ENCODE data around the gene SUPV3L1.
"Not testable (repeated sequence)": the region's sequence is repeated elsewhere in the genome, so short reads cannot be mapped to it uniquely, and the experiment has no call there.

The SUPV3L1 gene

GRCh38 chr10:69232736-69233480, 52.9 kb downstream of the SUPV3L1 start:
- DNase-seq = no peak

- no peak for DNase-seq
Measured at GRCh38 chr10:69234447-69234846, 54.4 kb downstream of the SUPV3L1 start.

- peak; percentile 92 for DNase-seq
Measured at GRCh38 chr10:69237528-69238159, 57.6 kb downstream of the SUPV3L1 start.

GRCh38 chr10:69239136-69239535, 59.1 kb downstream of the SUPV3L1 start:
- no peak for DNase-seq

- DNase-seq = no peak
Measured at GRCh38 chr10:69239816-69240434, 59.9 kb downstream of the SUPV3L1 start.

- DNase-seq = no peak
Measured at GRCh38 chr10:69240455-69240854, 60.4 kb downstream of the SUPV3L1 start.

- no peak for DNase-seq
Measured at GRCh38 chr10:69241575-69241974, 61.5 kb downstream of the SUPV3L1 start.

- no peak for DNase-seq
Measured at GRCh38 chr10:69242040-69242851, 62.2 kb downstream of the SUPV3L1 start.

- DNase-seq = no peak
Measured at GRCh38 chr10:69242852-69243212, 62.8 kb downstream of the SUPV3L1 start.

- no peak for DNase-seq
Measured at GRCh38 chr10:69243817-69244216, 63.8 kb downstream of the SUPV3L1 start.

GRCh38 chr10:69246036-69246435, 66.0 kb downstream of the SUPV3L1 start:
- DNase-seq = no peak

- DNase-seq = no peak
Measured at GRCh38 chr10:69246581-69247312, 66.7 kb downstream of the SUPV3L1 start.

GRCh38 chr10:69247313-69247710, 67.3 kb downstream of the SUPV3L1 start:
- no peak for DNase-seq

GRCh38 chr10:69248117-69248730, 68.2 kb downstream of the SUPV3L1 start:
- DNase-seq = no peak

- DNase-seq = no peak
Measured at GRCh38 chr10:69250041-69250440, 70.0 kb downstream of the SUPV3L1 start.

- DNase-seq = not testable (repeated sequence)
Measured at GRCh38 chr10:69251417-69251816, 71.4 kb downstream of the SUPV3L1 start.

GRCh38 chr10:69253171-69253570, 73.1 kb downstream of the SUPV3L1 start:
- DNase-seq = peak; percentile 40

GRCh38 chr10:69254877-69255276, 74.8 kb downstream of the SUPV3L1 start:
- peak; percentile 12 for DNase-seq

Measured in islet precursor cell (in vitro differentiated cells).